Osteocyte (in vitro differentiated cells): ENCODE measurements around the gene DIP2C. TPM values are rescaled to one million over a fixed set of nuclear protein-coding genes. Genes with fewer than 3 reads are reported as not detected.
A peak's percentile ranks its signal among the peaks of the same experiment; 100 is the strongest.
"Not testable (repeated sequence)": the region's sequence is repeated elsewhere in the genome, so short reads cannot be mapped to it uniquely, and the experiment has no call there.

Experiments used
- DNase-seq: peaks from one replicate; pipeline ENCODE4 v3.0.0; 2021; ENCODE audit warnings: mixed read lengths; ENCODE audit not compliant: unreplicated experiment; ENCODE audit errors: extremely low spot score
- H3K27ac Mint-ChIP-seq: one replicate; pipeline ENCODE4 v1.8.0; 2021; ENCODE audit warnings: mild to moderate bottlenecking, mixed read lengths; ENCODE audit not compliant: unreplicated experiment
- H3K27me3 Mint-ChIP-seq: one replicate; pipeline ENCODE4 v1.8.0; 2021; ENCODE audit warnings: mixed read lengths; ENCODE audit not compliant: unreplicated experiment
- H3K36me3 Mint-ChIP-seq: one replicate; pipeline ENCODE4 v1.8.0; 2021; ENCODE audit warnings: mixed read lengths; ENCODE audit not compliant: unreplicated experiment
- H3K4me1 Mint-ChIP-seq: one replicate; pipeline ENCODE4 v1.8.0; 2021; ENCODE audit warnings: mixed read lengths; ENCODE audit not compliant: unreplicated experiment
- H3K4me3 Mint-ChIP-seq: one replicate; pipeline ENCODE4 v1.8.0; 2021; ENCODE audit warnings: mild to moderate bottlenecking, moderate library complexity, mixed read lengths; ENCODE audit not compliant: unreplicated experiment
- H3K9me3 Mint-ChIP-seq: one replicate; pipeline ENCODE4 v1.8.0; 2021; ENCODE audit warnings: mixed read lengths; ENCODE audit not compliant: unreplicated experiment
- total RNA-seq: library from RNA; stranded (reverse); gene quantifications from 2 replicates; pipeline ENCODE4 v1.2.1, GENCODE V29; 2021
- TF ChIP-seq, protein P1 (sequence below): fragments of 200-600 bp; sonication (generic); IDR thresholded peaks from 2 replicates; pipeline ENCODE4 v1.5.0; 2021; ENCODE audit warnings: antibody characterized with exemption, mild to moderate bottlenecking, moderate library complexity

DIP2C gene
- total RNA-seq, 1 donor from 2014 or later = 36.8 TPM

DNA sequence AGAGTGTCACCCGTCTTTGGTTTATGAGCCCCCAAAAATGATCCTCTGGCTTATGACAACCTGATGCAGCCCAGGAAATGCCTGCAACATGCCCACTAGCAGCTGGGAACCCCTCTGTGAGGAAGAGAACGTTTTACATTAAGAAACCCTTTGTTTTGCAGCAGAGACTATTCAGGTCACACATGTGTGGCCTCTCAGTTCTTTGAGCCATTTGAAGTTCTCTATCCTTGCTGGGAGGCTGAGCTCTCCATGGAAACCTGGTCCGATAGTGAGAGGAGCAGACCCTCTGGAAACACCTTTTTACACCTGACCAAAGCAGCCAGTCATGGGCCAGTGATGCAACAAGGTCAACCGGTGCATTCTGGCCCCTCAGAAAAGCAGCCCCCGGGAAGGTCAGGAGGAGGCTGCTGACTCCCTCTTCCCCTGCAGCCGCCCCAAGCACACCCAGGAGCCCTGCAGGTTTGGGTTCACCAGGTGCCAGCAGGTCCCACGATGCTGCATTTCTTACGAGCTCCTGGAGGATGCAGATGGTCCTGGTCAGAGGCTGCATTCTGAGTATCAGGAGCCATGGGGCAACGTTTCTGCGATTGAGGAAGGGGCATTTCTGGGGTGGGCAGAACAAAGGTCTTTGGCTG lies 419.9 kb downstream of the DIP2C start:
- H3K4me1 Mint-ChIP-seq = peaks cover 7% of the 10 kb centered on the region
- no peak overlapping the region for H3K27ac Mint-ChIP-seq
- H3K27me3 Mint-ChIP-seq = no peaks in the 10 kb centered on the region
- no peaks in the 10 kb centered on the region for H3K9me3 Mint-ChIP-seq
- H3K36me3 Mint-ChIP-seq = no peaks in the 10 kb centered on the region
- H3K4me3 Mint-ChIP-seq = no peak overlapping the region
- TF ChIP-seq, protein P1, sequence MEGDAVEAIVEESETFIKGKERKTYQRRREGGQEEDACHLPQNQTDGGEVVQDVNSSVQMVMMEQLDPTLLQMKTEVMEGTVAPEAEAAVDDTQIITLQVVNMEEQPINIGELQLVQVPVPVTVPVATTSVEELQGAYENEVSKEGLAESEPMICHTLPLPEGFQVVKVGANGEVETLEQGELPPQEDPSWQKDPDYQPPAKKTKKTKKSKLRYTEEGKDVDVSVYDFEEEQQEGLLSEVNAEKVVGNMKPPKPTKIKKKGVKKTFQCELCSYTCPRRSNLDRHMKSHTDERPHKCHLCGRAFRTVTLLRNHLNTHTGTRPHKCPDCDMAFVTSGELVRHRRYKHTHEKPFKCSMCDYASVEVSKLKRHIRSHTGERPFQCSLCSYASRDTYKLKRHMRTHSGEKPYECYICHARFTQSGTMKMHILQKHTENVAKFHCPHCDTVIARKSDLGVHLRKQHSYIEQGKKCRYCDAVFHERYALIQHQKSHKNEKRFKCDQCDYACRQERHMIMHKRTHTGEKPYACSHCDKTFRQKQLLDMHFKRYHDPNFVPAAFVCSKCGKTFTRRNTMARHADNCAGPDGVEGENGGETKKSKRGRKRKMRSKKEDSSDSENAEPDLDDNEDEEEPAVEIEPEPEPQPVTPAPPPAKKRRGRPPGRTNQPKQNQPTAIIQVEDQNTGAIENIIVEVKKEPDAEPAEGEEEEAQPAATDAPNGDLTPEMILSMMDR = no peak
- DNase-seq = no peak

GRCh38 chr10:267705-268104 lies 421.8 kb downstream of the DIP2C start:
- peak; percentile 51 for DNase-seq
- TF ChIP-seq, protein P1 = no peak
- Mint-ChIP-seq H3K9me3 (no peaks in the 10 kb centered on the region), H3K27ac (no peak overlapping the region), H3K36me3 (no peaks in the 10 kb centered on the region), H3K27me3 (no peaks in the 10 kb centered on the region), H3K4me3 (no peak overlapping the region), H3K4me1 (peaks cover 7% of the 10 kb centered on the region)

DNA sequence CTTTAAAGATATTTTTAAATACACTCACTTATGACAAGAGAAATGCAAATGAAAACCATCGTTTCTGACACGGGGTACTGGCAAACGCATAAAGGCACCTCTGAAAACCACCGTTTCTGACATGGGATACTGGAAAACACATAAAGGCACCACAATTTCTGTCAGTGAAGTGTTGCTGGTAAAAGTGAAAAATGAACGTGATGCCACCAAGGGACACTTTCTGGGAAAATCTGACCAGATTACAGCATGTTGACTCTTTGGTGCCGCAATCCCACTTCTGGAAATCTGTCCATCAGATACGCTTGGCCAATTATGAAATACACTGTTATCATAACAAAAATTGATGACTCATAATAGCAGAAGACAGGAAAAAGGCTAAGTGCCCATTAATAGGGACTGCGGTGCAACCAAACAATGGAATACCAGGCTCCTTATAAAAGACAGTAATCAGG lies 422.5 kb downstream of the DIP2C start:
- TF ChIP-seq, protein P1 = no peak
- Mint-ChIP-seq H3K4me1 (peaks cover 7% of the 10 kb centered on the region), H3K27ac (no peak overlapping the region), H3K36me3 (no peaks in the 10 kb centered on the region), H3K9me3 (no peaks in the 10 kb centered on the region), H3K27me3 (no peaks in the 10 kb centered on the region), H3K4me3 (no peak overlapping the region)
- DNase-seq = peak; percentile 7

- not testable (repeated sequence) for H3K4me1 Mint-ChIP-seq, H3K4me3 Mint-ChIP-seq, DNase-seq, H3K27me3 Mint-ChIP-seq, H3K27ac Mint-ChIP-seq, H3K36me3 Mint-ChIP-seq, H3K9me3 Mint-ChIP-seq
These were observed 423.5 kb downstream of the DIP2C start for GRCh38 chr10:265816-266588.

DNA sequence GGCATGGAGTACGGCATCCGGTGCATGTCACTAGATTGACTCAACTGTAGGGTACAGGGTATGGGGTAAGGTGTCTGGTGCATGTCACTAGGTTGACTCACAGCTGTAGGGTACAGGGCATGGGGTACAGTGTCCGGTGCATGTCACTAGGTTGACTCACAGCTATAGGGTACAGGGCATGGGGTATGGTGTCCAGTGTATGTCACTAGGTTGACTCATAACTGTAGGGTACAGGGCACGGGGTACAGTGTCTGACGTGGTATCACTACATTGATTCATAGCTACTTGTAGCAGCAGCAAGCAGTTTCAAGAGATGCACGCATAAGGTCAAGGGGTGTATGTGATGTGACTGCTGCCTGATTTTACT lies 424.4 kb downstream of the DIP2C start:
- not testable (repeated sequence) for H3K36me3 Mint-ChIP-seq, H3K4me1 Mint-ChIP-seq, H3K4me3 Mint-ChIP-seq, H3K9me3 Mint-ChIP-seq, H3K27ac Mint-ChIP-seq, H3K27me3 Mint-ChIP-seq
- DNase-seq = peak; percentile 17

GRCh38 chr10:264160-265073 lies 425.1 kb downstream of the DIP2C start:
- not testable (repeated sequence) for H3K27ac Mint-ChIP-seq, H3K27me3 Mint-ChIP-seq, H3K4me1 Mint-ChIP-seq, H3K4me3 Mint-ChIP-seq, H3K36me3 Mint-ChIP-seq, H3K9me3 Mint-ChIP-seq
- DNase-seq = peak; percentile 40
